ENCODE results near the gene SQOR. TPM values are rescaled to one million over a fixed set of nuclear protein-coding genes. Genes with fewer than 3 reads are reported as not detected.

Gene SQOR
- polyA plus RNA-seq, 4 donors = 59.1 to 78.1 (median 71.2) TPM

GRCh38 chr15:45611305-45611704 is 23.5 kb upstream of the SQOR start:
- FAIRE-seq (no peak), DNase-seq (peak in 1 of 2 donors; percentile 37)
- no peaks in the 10 kb centered on the region for H3K4me1 ChIP-seq (ENCODE audit: control insufficient read depth in 3 of 3, insufficient read depth in 2 of 3, low read depth in 1 of 3, low read length in 2 of 3)
- no peak overlapping the region for H3K27ac ChIP-seq (ENCODE audit: low read depth in 1 of 3, low read length in 2 of 3)
- no peaks in the 10 kb centered on the region for H3K27me3 ChIP-seq (ENCODE audit: control insufficient read depth in 3 of 3, insufficient read depth in 3 of 3, low read length in 3 of 3)
- H3K9me3 ChIP-seq (ENCODE audit: control insufficient read depth in 2 of 2, insufficient read depth in 1 of 2, low read depth in 1 of 2, low read length in 1 of 2) = no peaks in the 10 kb centered on the region
- 11 to 20% (median 16%) methylated on average over 4 of the region's 4 CpGs for WGBS, 3 donors
- H3K36me3 ChIP-seq (ENCODE audit: control insufficient read depth in 3 of 3, insufficient read depth in 2 of 3, low read depth in 1 of 3, low read length in 3 of 3) = peaks cover 0 to 4% (median 2%) of the 10 kb centered on the region in 3 donors
- H3K4me3 ChIP-seq (ENCODE audit: low read depth in 1 of 3, low read length in 3 of 3) = no peak overlapping the region

GRCh38 chr15:45612790-45613415 is 21.9 kb upstream of the SQOR start:
- Histone ChIP-seq H3K4me1 (ENCODE audit: control insufficient read depth in 3 of 3, insufficient read depth in 2 of 3, low read depth in 1 of 3, low read length in 2 of 3) (no peaks in the 10 kb centered on the region), H3K36me3 (ENCODE audit: control insufficient read depth in 3 of 3, insufficient read depth in 2 of 3, low read depth in 1 of 3, low read length in 3 of 3) (peaks cover 0 to 4% (median 0%) of the 10 kb centered on the region in 3 donors), H3K27ac (ENCODE audit: low read depth in 1 of 3, low read length in 2 of 3) (no peak overlapping the region), H3K27me3 (ENCODE audit: control insufficient read depth in 3 of 3, insufficient read depth in 3 of 3, low read length in 3 of 3) (no peaks in the 10 kb centered on the region), H3K9me3 (ENCODE audit: control insufficient read depth in 2 of 2, insufficient read depth in 1 of 2, low read depth in 1 of 2, low read length in 1 of 2) (no peaks in the 10 kb centered on the region), H3K4me3 (ENCODE audit: low read depth in 1 of 3, low read length in 3 of 3) (no peak overlapping the region)
- WGBS, 3 donors = 17 to 46% (median 26%) methylated on average over 1 of the region's 1 CpG
- DNase-seq (peak in 1 of 2 donors; percentile 21), FAIRE-seq (no peak)

GRCh38 chr15:45616901-45617323 is 17.9 kb upstream of the SQOR start:
- Histone ChIP-seq H3K27ac (ENCODE audit: low read depth in 1 of 3, low read length in 2 of 3) (no peak overlapping the region), H3K4me1 (ENCODE audit: control insufficient read depth in 3 of 3, insufficient read depth in 2 of 3, low read depth in 1 of 3, low read length in 2 of 3) (no peaks in the 10 kb centered on the region), H3K4me3 (ENCODE audit: low read depth in 1 of 3, low read length in 3 of 3) (no peak overlapping the region), H3K27me3 (ENCODE audit: control insufficient read depth in 3 of 3, insufficient read depth in 3 of 3, low read length in 3 of 3) (no peaks in the 10 kb centered on the region), H3K36me3 (ENCODE audit: control insufficient read depth in 3 of 3, insufficient read depth in 2 of 3, low read depth in 1 of 3, low read length in 3 of 3) (no peaks in the 10 kb centered on the region), H3K9me3 (ENCODE audit: control insufficient read depth in 2 of 2, insufficient read depth in 1 of 2, low read depth in 1 of 2, low read length in 1 of 2) (no peaks in the 10 kb centered on the region)
- DNase-seq (peak in 1 of 2 donors; percentile 43), FAIRE-seq (no peak)
- WGBS, 3 donors = 35 to 66% (median 52%) methylated on average over 3 of the region's 3 CpGs

- no peak for FAIRE-seq
- no peak overlapping the region for H3K4me3 ChIP-seq (ENCODE audit: low read depth in 1 of 3, low read length in 3 of 3)
These were observed 16.0 kb upstream of the SQOR start for GRCh38 chr15:45618813-45619212.

GRCh38 chr15:45628136-45628535 is 6.7 kb upstream of the SQOR start:
- Histone ChIP-seq H3K4me3 (ENCODE audit: low read depth in 1 of 3, low read length in 3 of 3) (no peak overlapping the region), H3K27ac (ENCODE audit: low read depth in 1 of 3, low read length in 2 of 3) (no peak overlapping the region), H3K9me3 (ENCODE audit: control insufficient read depth in 2 of 2, insufficient read depth in 1 of 2, low read depth in 1 of 2, low read length in 1 of 2) (peaks cover 0 to 18% of the 10 kb centered on the region in 2 donors), H3K27me3 (ENCODE audit: control insufficient read depth in 3 of 3, insufficient read depth in 3 of 3, low read length in 3 of 3) (no peaks in the 10 kb centered on the region), H3K4me1 (ENCODE audit: control insufficient read depth in 3 of 3, insufficient read depth in 2 of 3, low read depth in 1 of 3, low read length in 2 of 3) (no peaks in the 10 kb centered on the region), H3K36me3 (ENCODE audit: control insufficient read depth in 3 of 3, insufficient read depth in 2 of 3, low read depth in 1 of 3, low read length in 3 of 3) (no peaks in the 10 kb centered on the region)
- no peak for FAIRE-seq
- 89 to 95% (median 92%) methylated on average over 7 of the region's 7 CpGs for WGBS, 3 donors
- no peak for DNase-seq

More at GRCh38 chr15:45618813-45619212, 16.0 kb upstream of the SQOR start:
- Histone ChIP-seq H3K36me3 (ENCODE audit: control insufficient read depth in 3 of 3, insufficient read depth in 2 of 3, low read depth in 1 of 3, low read length in 3 of 3) (no peaks in the 10 kb centered on the region), H3K27ac (ENCODE audit: low read depth in 1 of 3, low read length in 2 of 3) (no peak overlapping the region), H3K27me3 (ENCODE audit: control insufficient read depth in 3 of 3, insufficient read depth in 3 of 3, low read length in 3 of 3) (no peaks in the 10 kb centered on the region), H3K9me3 (ENCODE audit: control insufficient read depth in 2 of 2, insufficient read depth in 1 of 2, low read depth in 1 of 2, low read length in 1 of 2) (no peaks in the 10 kb centered on the region), H3K4me1 (ENCODE audit: control insufficient read depth in 3 of 3, insufficient read depth in 2 of 3, low read depth in 1 of 3, low read length in 2 of 3) (no peaks in the 10 kb centered on the region)
- 85 to 91% (median 91%) methylated on average over 5 of the region's 5 CpGs for WGBS, 3 donors
- no peak for DNase-seq

GRCh38 chr15:45630917-45631691 is 3.7 kb upstream of the SQOR start:
- 74 to 76% (median 75%) methylated on average over 7 of the region's 7 CpGs for WGBS, 3 donors
- FAIRE-seq = no peak
- Histone ChIP-seq H3K27me3 (ENCODE audit: control insufficient read depth in 3 of 3, insufficient read depth in 3 of 3, low read length in 3 of 3) (no peaks in the 10 kb centered on the region), H3K27ac (ENCODE audit: low read depth in 1 of 3, low read length in 2 of 3) (peak overlapping the region in 1 of 3 donors; percentile 41), H3K4me3 (ENCODE audit: low read depth in 1 of 3, low read length in 3 of 3) (no peak overlapping the region), H3K4me1 (ENCODE audit: control insufficient read depth in 3 of 3, insufficient read depth in 2 of 3, low read depth in 1 of 3, low read length in 2 of 3) (peaks cover 0 to 2% (median 0%) of the 10 kb centered on the region in 3 donors), H3K36me3 (ENCODE audit: control insufficient read depth in 3 of 3, insufficient read depth in 2 of 3, low read depth in 1 of 3, low read length in 3 of 3) (no peaks in the 10 kb centered on the region), H3K9me3 (ENCODE audit: control insufficient read depth in 2 of 2, insufficient read depth in 1 of 2, low read depth in 1 of 2, low read length in 1 of 2) (peaks cover 0 to 13% of the 10 kb centered on the region in 2 donors)
- DNase-seq = peak; percentile 21 to 32

- FAIRE-seq (no peak), DNase-seq (no peak)
- Histone ChIP-seq H3K4me1 (ENCODE audit: control insufficient read depth in 3 of 3, insufficient read depth in 2 of 3, low read depth in 1 of 3, low read length in 2 of 3) (peaks cover under 1 to 3% (median under 1%) of the 10 kb centered on the region in 3 donors), H3K27ac (ENCODE audit: low read depth in 1 of 3, low read length in 2 of 3) (peak overlapping the region in 1 of 3 donors; percentile 41), H3K4me3 (ENCODE audit: low read depth in 1 of 3, low read length in 3 of 3) (no peak overlapping the region), H3K9me3 (ENCODE audit: control insufficient read depth in 2 of 2, insufficient read depth in 1 of 2, low read depth in 1 of 2, low read length in 1 of 2) (peaks cover 0 to 12% of the 10 kb centered on the region in 2 donors), H3K36me3 (ENCODE audit: control insufficient read depth in 3 of 3, insufficient read depth in 2 of 3, low read depth in 1 of 3, low read length in 3 of 3) (no peaks in the 10 kb centered on the region), H3K27me3 (ENCODE audit: control insufficient read depth in 3 of 3, insufficient read depth in 3 of 3, low read length in 3 of 3) (no peaks in the 10 kb centered on the region)
- 51 to 63% (median 58%) methylated on average over 2 of the region's 2 CpGs for WGBS, 3 donors
These were observed 3.1 kb upstream of the SQOR start for GRCh38 chr15:45631776-45632175.

- 0% methylated on average over 29 of the region's 29 CpGs for WGBS, 3 donors
- Histone ChIP-seq H3K27me3 (ENCODE audit: control insufficient read depth in 3 of 3, insufficient read depth in 3 of 3, low read length in 3 of 3) (no peaks in the 10 kb centered on the region), H3K36me3 (ENCODE audit: control insufficient read depth in 3 of 3, insufficient read depth in 2 of 3, low read depth in 1 of 3, low read length in 3 of 3) (no peaks in the 10 kb centered on the region), H3K4me1 (ENCODE audit: control insufficient read depth in 3 of 3, insufficient read depth in 2 of 3, low read depth in 1 of 3, low read length in 2 of 3) (peaks cover 7 to 32% (median 19%) of the 10 kb centered on the region in 3 donors), H3K9me3 (ENCODE audit: control insufficient read depth in 2 of 2, insufficient read depth in 1 of 2, low read depth in 1 of 2, low read length in 1 of 2) (no peaks in the 10 kb centered on the region), H3K27ac (ENCODE audit: low read depth in 1 of 3, low read length in 2 of 3) (peak overlapping the region; percentile 96 to 98 (median 97)), H3K4me3 (ENCODE audit: low read depth in 1 of 3, low read length in 3 of 3) (peak overlapping the region; percentile 55 to 91 (median 74))
- FAIRE-seq (no peak), DNase-seq (peak; percentile 64 to 85)
These were observed 386 bp downstream of the SQOR start for GRCh38 chr15:45635191-45635638.

Data from small intestine (tissue), 7 donors.